Loucy (cell line): ENCODE results near the gene STIM1.

Experiments
- H2AFZ ChIP-seq: fragments of 200-600 bp; sonication (generic); 2 replicates; pipeline ENCODE4 v1.6.0; 2016; ENCODE audit warnings: antibody characterized with exemption, mild to moderate bottlenecking, low read length, moderate library complexity
- H3F3A ChIP-seq: fragments of 200-600 bp; 2 replicates; pipeline ENCODE4 v1.6.0; 2016; ENCODE audit warnings: antibody characterized with exemption, low read depth, mild to moderate bottlenecking
- H3K27me3 ChIP-seq: fragments of 200-600 bp; sonication (generic); 2 replicates; pipeline ENCODE4 v1.6.1; 2014; ENCODE audit warnings: low read length, mild to moderate bottlenecking; ENCODE audit not compliant: insufficient read depth, poor library complexity, severe bottlenecking
- H3K36me3 ChIP-seq: fragments of 200-600 bp; sonication (generic); 2 replicates; pipeline ENCODE4 v1.6.1; 2016; ENCODE audit warnings: low read length; ENCODE audit not compliant: insufficient read depth
- H3K4me1 ChIP-seq: fragments of 200-600 bp; sonication (generic); 2 replicates; pipeline ENCODE4 v1.5.1; 2014; ENCODE audit warnings: low read length, mild to moderate bottlenecking; ENCODE audit not compliant: insufficient read depth, poor library complexity, severe bottlenecking
- H3K4me2 ChIP-seq: fragments of 200-600 bp; sonication (generic); 2 replicates; pipeline ENCODE4 v1.6.0; 2014; ENCODE audit warnings: antibody characterized with exemption, low read length, low read depth, mild to moderate bottlenecking; ENCODE audit not compliant: poor library complexity, severe bottlenecking
- H3K4me3 ChIP-seq: fragments of 200-600 bp; sonication (generic); 2 replicates; pipeline ENCODE4 v1.5.1; 2014; ENCODE audit warnings: low read length, mild to moderate bottlenecking, mixed read lengths; ENCODE audit not compliant: poor library complexity, severe bottlenecking
- H3K79me2 ChIP-seq: fragments of 200-600 bp; sonication (generic); 2 replicates; pipeline ENCODE4 v1.6.1; 2014; ENCODE audit warnings: low read length; ENCODE audit not compliant: insufficient read depth
- H3K9ac ChIP-seq: fragments of 200-600 bp; sonication (generic); 2 replicates; pipeline ENCODE4 v1.6.0; 2014; ENCODE audit warnings: mild to moderate bottlenecking, low read depth, low read length, moderate library complexity; ENCODE audit not compliant: poor library complexity, severe bottlenecking
- H3K9me2 ChIP-seq: fragments of 200-600 bp; sonication (generic); replicated peaks from 2 replicates; pipeline ENCODE4 v1.6.1; 2016; ENCODE audit warnings: low read depth, low read length, mixed read lengths
- H3K9me3 ChIP-seq: fragments of 200-600 bp; sonication (generic); 2 replicates; pipeline ENCODE4 v1.6.1; 2014; ENCODE audit warnings: mild to moderate bottlenecking, antibody characterized with exemption, low read length, low read depth; ENCODE audit not compliant: insufficient read depth
- H4K20me1 ChIP-seq: fragments of 200-600 bp; sonication (generic); 2 replicates; pipeline ENCODE4 v1.6.0; 2014; ENCODE audit warnings: antibody characterized with exemption, low read length, mild to moderate bottlenecking; ENCODE audit not compliant: insufficient read depth, poor library complexity, severe bottlenecking
- CTCF ChIP-seq: fragments of 200-600 bp; sonication (generic); conservative IDR thresholded peaks from 2 replicates; pipeline ENCODE4 v1.5.1; 2014; ENCODE audit warnings: mild to moderate bottlenecking, antibody characterized with exemption, low read length
- EZH2phosphoT487 ChIP-seq: fragments of 200-600 bp; IDR thresholded peaks from 2 replicates; pipeline ENCODE4 v1.6.1; 2018; ENCODE audit warnings: antibody characterized with exemption, mild to moderate bottlenecking, moderate library complexity, borderline replicate concordance

Gene STIM1

GRCh38 chr11:4025248-4025966, 169.9 kb downstream of the STIM1 start:
- H2AFZ ChIP-seq: no peak overlapping the region
- no peak overlapping the region for H3K9ac ChIP-seq
- H3K4me3 ChIP-seq: no peak overlapping the region
- no peaks in the 10 kb centered on the region for H3K27me3 ChIP-seq
- H3K9me3 ChIP-seq: 0 out of 2 replicates have a peak, but pooled peaks cover 7% of the 10 kb centered on the region
- H3F3A ChIP-seq: no peaks in the 10 kb centered on the region
- no peaks in the 10 kb centered on the region for H4K20me1 ChIP-seq
- H3K79me2 ChIP-seq: peaks cover 36% of the 10 kb centered on the region
- H3K4me1 ChIP-seq: peaks cover under 1% of the 10 kb centered on the region
- peaks cover 45% of the 10 kb centered on the region for H3K36me3 ChIP-seq
- no peak overlapping the region for H3K4me2 ChIP-seq
- H3K9me2 ChIP-seq: no peaks in the 10 kb centered on the region
- no peak for TF ChIP-seq EZH2phosphoT487
- TF ChIP-seq CTCF: no peak

GRCh38 chr11:4025967-4026324, 170.5 kb downstream of the STIM1 start:
- Histone ChIP-seq H3F3A (no peaks in the 10 kb centered on the region), H3K9ac (no peak overlapping the region), H3K27me3 (no peaks in the 10 kb centered on the region), H3K4me2 (no peak overlapping the region), H3K9me2 (no peaks in the 10 kb centered on the region), H3K4me1 (no peaks in the 10 kb centered on the region), H3K9me3 (0 out of 2 replicates have a peak, but pooled peaks cover 7% of the 10 kb centered on the region), H4K20me1 (no peaks in the 10 kb centered on the region), H3K4me3 (no peak overlapping the region), H2AFZ (no peak overlapping the region), H3K36me3 (peaks cover 45% of the 10 kb centered on the region), H3K79me2 (peaks cover 31% of the 10 kb centered on the region)
- no peak for TF ChIP-seq CTCF
- no peak for TF ChIP-seq EZH2phosphoT487

GRCh38 chr11:4026389-4026788, 170.9 kb downstream of the STIM1 start:
- Histone ChIP-seq H2AFZ (no peak overlapping the region), H3K9ac (no peak overlapping the region), H3K4me1 (no peaks in the 10 kb centered on the region), H3K9me3 (0 out of 2 replicates have a peak, but pooled peaks cover 11% of the 10 kb centered on the region), H4K20me1 (no peaks in the 10 kb centered on the region), H3K79me2 (peaks cover 26% of the 10 kb centered on the region), H3F3A (no peaks in the 10 kb centered on the region), H3K9me2 (no peaks in the 10 kb centered on the region), H3K27me3 (no peaks in the 10 kb centered on the region), H3K36me3 (peaks cover 45% of the 10 kb centered on the region), H3K4me3 (no peak overlapping the region), H3K4me2 (no peak overlapping the region)
- TF ChIP-seq EZH2phosphoT487: no peak
- no peak for TF ChIP-seq CTCF
